PC-9 (cell line): ENCODE measurements around the gene LMX1B.

Experiments
- CTCF ChIP-seq: fragments of 200-600 bp; sonication (generic); conservative IDR thresholded peaks from 2 replicates; pipeline ENCODE4 v1.6.1; 2017; ENCODE audit warnings: mixed run types, antibody characterized with exemption, mild to moderate bottlenecking, moderate library complexity
- EZH2 ChIP-seq: fragments of 200-600 bp; sonication (generic); IDR thresholded peaks from 2 replicates; pipeline ENCODE4 v1.8.0; 2017; ENCODE audit warnings: antibody characterized with exemption, low read depth

- TF ChIP-seq CTCF (no peak), EZH2 (no peak)
Measured at GRCh38 chr9:126588491-126589168, 25.1 kb upstream of the LMX1B start.
